ENCODE results near the gene SOX6.
"Not testable (repeated sequence)": the region's sequence is repeated elsewhere in the genome, so short reads cannot be mapped to it uniquely, and the experiment has no call there.

SOX6 gene

GRCh38 chr11:15943418-15944197, 412.7 kb downstream of the SOX6 start:
- no peak for DNase-seq

GRCh38 chr11:15942936-15943335, 413.4 kb downstream of the SOX6 start:
- DNase-seq = no peak

GRCh38 chr11:15942126-15942525, 414.2 kb downstream of the SOX6 start:
- no peak for DNase-seq

- no peak for DNase-seq
These were observed 415.1 kb downstream of the SOX6 start for GRCh38 chr11:15941206-15941770.

GRCh38 chr11:15940462-15941205, 415.7 kb downstream of the SOX6 start:
- no peak for DNase-seq

- no peak for DNase-seq
These were observed 417.4 kb downstream of the SOX6 start for GRCh38 chr11:15938983-15939382.

- DNase-seq = no peak
These were observed 418.2 kb downstream of the SOX6 start for GRCh38 chr11:15938121-15938611.

- no peak for DNase-seq
These were observed 418.7 kb downstream of the SOX6 start for GRCh38 chr11:15937601-15938120.

GRCh38 chr11:15936011-15936410, 420.3 kb downstream of the SOX6 start:
- no peak for DNase-seq

- DNase-seq = no peak
These were observed 421.0 kb downstream of the SOX6 start for GRCh38 chr11:15935373-15935772.

GRCh38 chr11:15933886-15934625, 422.3 kb downstream of the SOX6 start:
- DNase-seq = no peak

GRCh38 chr11:15932417-15932816, 423.9 kb downstream of the SOX6 start:
- no peak for DNase-seq

- no peak for DNase-seq
These were observed 424.8 kb downstream of the SOX6 start for GRCh38 chr11:15931497-15931896.

GRCh38 chr11:15930442-15931025, 425.8 kb downstream of the SOX6 start:
- DNase-seq = no peak

GRCh38 chr11:15929371-15929901, 426.9 kb downstream of the SOX6 start:
- DNase-seq = no peak

- DNase-seq = no peak
These were observed 428.5 kb downstream of the SOX6 start for GRCh38 chr11:15927864-15928217.

GRCh38 chr11:15927196-15927863, 429.0 kb downstream of the SOX6 start:
- no peak for DNase-seq

- no peak for DNase-seq
These were observed 430.3 kb downstream of the SOX6 start for GRCh38 chr11:15926071-15926470.

GRCh38 chr11:15923183-15923582, 433.2 kb downstream of the SOX6 start:
- no peak for DNase-seq

- DNase-seq = not testable (repeated sequence)
These were observed 433.6 kb downstream of the SOX6 start for GRCh38 chr11:15922745-15923144.

- DNase-seq = no peak
These were observed 435.3 kb downstream of the SOX6 start for GRCh38 chr11:15920856-15921629.
